Astrocyte (in vitro differentiated cells and primary cell): ENCODE data around the gene PAM. TPM values are rescaled to one million over a fixed set of nuclear protein-coding genes. Genes with fewer than 3 reads are reported as not detected.

Experiments
- DNase-seq: peaks from one replicate; pipeline ENCODE4 v3.0.0-alpha.2; 2010; ENCODE audit warnings: low read depth
- FAIRE-seq: peaks from 2 replicates; lab custom pipeline; 2011; peaks lifted over from hg19 to GRCh38; lab: Jason Lieb, UNC
- H2AFZ ChIP-seq: 2 replicates; pipeline ENCODE4 v1.6.0; 2012; ENCODE audit warnings: low read depth, low read length, inconsistent platforms
- H3K27ac ChIP-seq: 2 replicates; pipeline ENCODE4 v1.5.1; 2011; ENCODE audit warnings: low read depth, low read length, inconsistent platforms
- H3K27me3 ChIP-seq: 2 replicates; pipeline ENCODE4 v1.6.0; 2011; ENCODE audit warnings: low read length, inconsistent platforms; ENCODE audit not compliant: insufficient read depth
- H3K36me3 ChIP-seq: 2 replicates; pipeline ENCODE4 v1.5.1; 2011; ENCODE audit warnings: low read length, inconsistent platforms; ENCODE audit not compliant: insufficient read depth
- H3K4me1 ChIP-seq: 2 replicates; pipeline ENCODE4 v1.5.1; 2011; ENCODE audit warnings: low read length, inconsistent platforms; ENCODE audit not compliant: insufficient read depth
- H3K4me2 ChIP-seq: 2 replicates; pipeline ENCODE4 v1.6.0; 2012; ENCODE audit warnings: low read length, inconsistent platforms
- H3K4me3 ChIP-seq: 2 replicates; pipeline ENCODE4 v1.5.1; 2011; ENCODE audit warnings: low read depth, mild to moderate bottlenecking, low read length, inconsistent platforms; ENCODE audit not compliant: insufficient read depth
- H3K79me2 ChIP-seq: 2 replicates; pipeline ENCODE4 v1.6.0; 2012; ENCODE audit warnings: mild to moderate bottlenecking, low read length, inconsistent platforms; ENCODE audit not compliant: insufficient read depth
- H3K9ac ChIP-seq: 2 replicates; pipeline ENCODE4 v1.6.0; 2012; ENCODE audit warnings: mild to moderate bottlenecking, low read length, inconsistent platforms
- H3K9me3 ChIP-seq: 2 replicates; pipeline ENCODE4 v1.5.1; 2012; ENCODE audit warnings: low read depth, mild to moderate bottlenecking, low read length, inconsistent platforms; ENCODE audit not compliant: insufficient read depth
- H4K20me1 ChIP-seq: 2 replicates; pipeline ENCODE4 v1.6.0; 2012; ENCODE audit warnings: low read length, inconsistent platforms; ENCODE audit not compliant: insufficient read depth
- H3K27ac Mint-ChIP-seq: one replicate; pipeline ENCODE4 v1.8.0; 2021; ENCODE audit warnings: mild to moderate bottlenecking, mixed read lengths; ENCODE audit not compliant: unreplicated experiment
- H3K27me3 Mint-ChIP-seq: one replicate; pipeline ENCODE4 v1.8.0; 2021; ENCODE audit warnings: low read depth, mixed read lengths; ENCODE audit not compliant: unreplicated experiment
- H3K36me3 Mint-ChIP-seq: one replicate; pipeline ENCODE4 v1.8.0; 2021; ENCODE audit warnings: low read depth, mixed read lengths; ENCODE audit not compliant: unreplicated experiment
- H3K4me1 Mint-ChIP-seq: one replicate; pipeline ENCODE4 v1.8.0; 2021; ENCODE audit warnings: low read depth, mixed read lengths; ENCODE audit not compliant: unreplicated experiment
- H3K4me3 Mint-ChIP-seq: one replicate; pipeline ENCODE4 v1.8.0; 2021; ENCODE audit warnings: mild to moderate bottlenecking, moderate library complexity, mixed read lengths; ENCODE audit not compliant: unreplicated experiment
- H3K9me3 Mint-ChIP-seq: one replicate; pipeline ENCODE4 v1.8.0; 2021; ENCODE audit warnings: mild to moderate bottlenecking, mixed read lengths; ENCODE audit not compliant: unreplicated experiment
- CTCF ChIP-seq: IDR thresholded peaks from 2 replicates; pipeline ENCODE4 v1.5.1; 2011; ENCODE audit warnings: low read depth, mild to moderate bottlenecking, inconsistent platforms, low read length, moderate library complexity; ENCODE audit not compliant: insufficient read depth
- EZH2 ChIP-seq: IDR thresholded peaks from 2 replicates; pipeline ENCODE4 v1.6.1; 2012; ENCODE audit warnings: mild to moderate bottlenecking, low read length, inconsistent platforms; ENCODE audit not compliant: insufficient read depth
- total RNA-seq: library from RNA; stranded (reverse); gene quantifications from 2 replicates; pipeline ENCODE4 v1.2.1, GENCODE V29; 2021

The PAM gene
- total RNA-seq, 1 donor from 2014 or later: 301 TPM

- no peak overlapping the region for H3K27ac ChIP-seq
- no peak overlapping the region for H3K9ac ChIP-seq
- H3K4me3 ChIP-seq: no peak overlapping the region
- no peak overlapping the region for H2AFZ ChIP-seq
- Mint-ChIP-seq H3K9me3 (peaks cover 1% of the 10 kb centered on the region), H3K4me1 (no peaks in the 10 kb centered on the region), H3K27me3 (no peaks in the 10 kb centered on the region), H3K4me3 (no peak overlapping the region), H3K27ac (no peak overlapping the region), H3K36me3 (peaks cover 3% of the 10 kb centered on the region)
- DNase-seq (no peak), FAIRE-seq (no peak)
- TF ChIP-seq CTCF (no peak), EZH2 (no peak)
- no peaks in the 10 kb centered on the region for H3K27me3 ChIP-seq
- H3K9me3 ChIP-seq: no peaks in the 10 kb centered on the region
- H3K79me2 ChIP-seq: no peaks in the 10 kb centered on the region
- H3K4me1 ChIP-seq: no peaks in the 10 kb centered on the region
- H3K4me2 ChIP-seq: no peak overlapping the region
- no peaks in the 10 kb centered on the region for H4K20me1 ChIP-seq
- H3K36me3 ChIP-seq: no peaks in the 10 kb centered on the region
Observed at GRCh38 chr5:102850503-102850902, 95.4 kb downstream of the PAM start.

GRCh38 chr5:102853680-102854079 is 98.6 kb downstream of the PAM start:
- Histone ChIP-seq H3K9ac (no peak overlapping the region), H2AFZ (no peak overlapping the region), H4K20me1 (no peaks in the 10 kb centered on the region), H3K79me2 (no peaks in the 10 kb centered on the region), H3K27me3 (no peaks in the 10 kb centered on the region), H3K9me3 (no peaks in the 10 kb centered on the region), H3K27ac (no peak overlapping the region), H3K4me2 (no peak overlapping the region), H3K36me3 (no peaks in the 10 kb centered on the region), H3K4me3 (no peak overlapping the region), H3K4me1 (peaks cover 11% of the 10 kb centered on the region)
- no peaks in the 10 kb centered on the region for H3K9me3 Mint-ChIP-seq
- H3K36me3 Mint-ChIP-seq: no peaks in the 10 kb centered on the region
- H3K4me3 Mint-ChIP-seq: no peak overlapping the region
- DNase-seq (peak; percentile 12), FAIRE-seq (no peak)
- peaks cover 10% of the 10 kb centered on the region for H3K4me1 Mint-ChIP-seq
- TF ChIP-seq EZH2 (no peak), CTCF (no peak)
- no peak overlapping the region for H3K27ac Mint-ChIP-seq
- no peaks in the 10 kb centered on the region for H3K27me3 Mint-ChIP-seq

GRCh38 chr5:102855681-102856388 is 100.7 kb downstream of the PAM start:
- no peak for FAIRE-seq
- Histone ChIP-seq H3K36me3 (no peaks in the 10 kb centered on the region), H3K9ac (no peak overlapping the region), H3K4me1 (peaks cover 11% of the 10 kb centered on the region), H4K20me1 (no peaks in the 10 kb centered on the region), H3K4me3 (no peak overlapping the region), H3K27me3 (no peaks in the 10 kb centered on the region), H2AFZ (no peak overlapping the region), H3K27ac (peak overlapping the region; percentile 23), H3K9me3 (no peaks in the 10 kb centered on the region), H3K4me2 (peak overlapping the region; percentile 51), H3K79me2 (no peaks in the 10 kb centered on the region)
- H3K4me3 Mint-ChIP-seq: no peak overlapping the region
- no peaks in the 10 kb centered on the region for H3K9me3 Mint-ChIP-seq
- DNase-seq: no peak
- no peaks in the 10 kb centered on the region for H3K27me3 Mint-ChIP-seq
- H3K36me3 Mint-ChIP-seq: peaks cover 2% of the 10 kb centered on the region
- TF ChIP-seq CTCF (no peak), EZH2 (no peak)
- H3K4me1 Mint-ChIP-seq: peaks cover 10% of the 10 kb centered on the region
- H3K27ac Mint-ChIP-seq: no peak overlapping the region
